ENCODE results near the gene ALOXE3. TPM values are rescaled to one million over a fixed set of nuclear protein-coding genes. Genes with fewer than 3 reads are reported as not detected.

The ALOXE3 gene
- total RNA-seq, 2 donors from 2014 or later: not detected

GRCh38 chr17:8122924-8123694 is 4.8 kb upstream of the ALOXE3 start:
- DNase-seq (ENCODE audit: low spot score) (no peak), ATAC-seq (ENCODE audit: insufficient number of reproducible peaks, low FRiP score, low read depth) (no peak)
- H3K27me3 ChIP-seq (replicated peaks; ENCODE audit: insufficient read depth): no peaks in the 10 kb centered on the region
- TF ChIP-seq CTCF (IDR thresholded peaks at IDR 0.05): no peak
- H3K9me3 ChIP-seq: no peaks in the 10 kb centered on the region
- no peaks in the 10 kb centered on the region for H3K36me3 ChIP-seq
- no peak overlapping the region for H3K27ac ChIP-seq
- peak overlapping the region; percentile 80 for H3K4me3 ChIP-seq
- peaks cover 49 to 64% of the 10 kb centered on the region in 2 donors for H3K4me1 ChIP-seq (ENCODE audit: control insufficient read depth in 1 of 2, low read depth in 2 of 2)

GRCh38 chr17:8122422-8122923 is 4.2 kb upstream of the ALOXE3 start:
- no peaks in the 10 kb centered on the region for H3K36me3 ChIP-seq
- H3K4me3 ChIP-seq: peak overlapping the region; percentile 80
- no peaks in the 10 kb centered on the region for H3K9me3 ChIP-seq
- H3K27ac ChIP-seq: no peak overlapping the region
- H3K4me1 ChIP-seq (ENCODE audit: control insufficient read depth in 1 of 2, low read depth in 2 of 2): peaks cover 55 to 70% of the 10 kb centered on the region in 2 donors
- DNase-seq (ENCODE audit: low spot score) (no peak), ATAC-seq (ENCODE audit: insufficient number of reproducible peaks, low FRiP score, low read depth) (no peak)
- no peaks in the 10 kb centered on the region for H3K27me3 ChIP-seq (replicated peaks; ENCODE audit: insufficient read depth)
- TF ChIP-seq CTCF (IDR thresholded peaks at IDR 0.05): no peak

- peaks cover 55 to 73% of the 10 kb centered on the region in 2 donors for H3K4me1 ChIP-seq (ENCODE audit: control insufficient read depth in 1 of 2, low read depth in 2 of 2)
- H3K4me3 ChIP-seq: peak overlapping the region; percentile 80
- peaks cover under 1% of the 10 kb centered on the region for H3K27me3 ChIP-seq (replicated peaks; ENCODE audit: insufficient read depth)
- no peak overlapping the region for H3K27ac ChIP-seq
- no peaks in the 10 kb centered on the region for H3K36me3 ChIP-seq
- TF ChIP-seq CTCF (IDR thresholded peaks at IDR 0.05): peak; percentile 30
- H3K9me3 ChIP-seq: no peaks in the 10 kb centered on the region
- DNase-seq (ENCODE audit: low spot score) (no peak), ATAC-seq (ENCODE audit: insufficient number of reproducible peaks, low FRiP score, low read depth) (no peak)
Measured at GRCh38 chr17:8121681-8122421, 3.5 kb upstream of the ALOXE3 start.

GRCh38 chr17:8121407-8121680 is 3.0 kb upstream of the ALOXE3 start:
- Histone ChIP-seq H3K4me3 (peak overlapping the region; percentile 80), H3K4me1 (ENCODE audit: control insufficient read depth in 1 of 2, low read depth in 2 of 2) (peaks cover 55 to 73% of the 10 kb centered on the region in 2 donors), H3K36me3 (no peaks in the 10 kb centered on the region), H3K9me3 (no peaks in the 10 kb centered on the region), H3K27me3 (replicated peaks; ENCODE audit: insufficient read depth) (peaks cover 6% of the 10 kb centered on the region), H3K27ac (no peak overlapping the region)
- TF ChIP-seq CTCF (IDR thresholded peaks at IDR 0.05): no peak
- ATAC-seq (ENCODE audit: insufficient number of reproducible peaks, low FRiP score, low read depth) (no peak), DNase-seq (ENCODE audit: low spot score) (no peak)
